NCI-H82 (cell line): ENCODE data around the gene RGS11.
A peak's percentile ranks its signal among the peaks of the same experiment; 100 is the strongest.
"Not testable (repeated sequence)": the region's sequence is repeated elsewhere in the genome, so short reads cannot be mapped to it uniquely, and the experiment has no call there.

Source experiments
- DNase-seq: peaks from one replicate; lab custom pipeline; 2025; lab: John Stamatoyannopoulos, UW

The RGS11 gene

DNA sequence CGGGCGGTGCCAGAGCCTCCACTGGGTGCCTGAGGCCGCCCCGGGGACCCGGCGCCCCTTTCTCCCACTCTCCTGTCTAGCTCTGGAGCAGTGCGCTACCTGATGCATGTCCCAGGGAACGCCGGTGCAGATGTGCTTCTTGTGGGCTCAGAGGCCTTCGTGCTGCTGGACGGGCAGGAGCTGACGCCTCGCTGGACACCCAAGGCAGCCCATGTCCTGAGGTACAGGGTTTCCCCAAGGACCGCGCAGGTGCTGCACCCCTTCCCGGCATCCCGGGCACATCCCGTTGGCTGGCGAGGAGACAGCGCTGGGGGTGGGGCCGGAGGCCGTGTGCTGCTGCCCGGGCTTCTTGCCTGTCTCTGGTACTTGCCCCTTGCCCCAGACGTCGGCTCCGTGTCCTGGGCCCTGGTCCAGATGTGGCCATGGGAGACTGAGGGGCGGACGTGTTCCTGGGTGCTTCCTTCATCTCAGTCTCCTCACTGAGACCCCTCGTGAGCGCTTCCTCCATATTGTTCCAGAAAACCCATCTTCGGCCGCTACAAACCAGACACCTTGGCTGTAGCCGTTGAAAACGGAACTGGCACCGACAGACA, 12.5 kb downstream of the RGS11 start:
- DNase-seq = no peak

DNA sequence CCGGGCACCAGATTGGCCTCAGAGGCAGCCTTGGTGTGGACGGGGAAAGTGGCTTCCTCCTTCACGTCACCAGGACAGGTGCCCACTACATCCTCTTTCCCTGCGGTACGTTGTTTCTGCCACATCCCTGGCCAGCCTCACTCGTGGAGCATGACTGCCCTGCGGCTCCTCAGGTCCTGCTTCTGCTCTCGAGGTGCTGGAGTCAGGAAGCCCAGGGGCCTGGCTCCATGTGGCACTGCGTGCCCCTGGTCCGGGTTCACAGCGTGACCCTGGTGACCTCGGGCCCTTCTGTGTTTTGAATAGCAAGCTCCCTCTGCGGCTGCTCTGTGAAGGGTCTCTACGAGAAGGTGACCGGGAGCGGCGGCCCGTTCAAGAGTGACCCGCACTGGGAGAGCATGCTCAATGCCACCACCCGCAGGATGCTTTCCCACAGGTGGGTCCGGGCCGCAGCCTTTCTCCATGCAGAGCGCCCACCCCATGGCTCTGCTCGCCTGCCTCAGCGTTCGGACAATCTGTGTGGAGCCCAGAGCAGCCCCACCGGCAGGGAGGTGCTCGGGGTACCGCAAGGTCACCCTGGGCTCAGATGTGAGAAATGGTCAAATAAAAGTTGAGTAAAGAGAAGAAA, 13.5 kb downstream of the RGS11 start:
- DNase-seq = no peak

DNA sequence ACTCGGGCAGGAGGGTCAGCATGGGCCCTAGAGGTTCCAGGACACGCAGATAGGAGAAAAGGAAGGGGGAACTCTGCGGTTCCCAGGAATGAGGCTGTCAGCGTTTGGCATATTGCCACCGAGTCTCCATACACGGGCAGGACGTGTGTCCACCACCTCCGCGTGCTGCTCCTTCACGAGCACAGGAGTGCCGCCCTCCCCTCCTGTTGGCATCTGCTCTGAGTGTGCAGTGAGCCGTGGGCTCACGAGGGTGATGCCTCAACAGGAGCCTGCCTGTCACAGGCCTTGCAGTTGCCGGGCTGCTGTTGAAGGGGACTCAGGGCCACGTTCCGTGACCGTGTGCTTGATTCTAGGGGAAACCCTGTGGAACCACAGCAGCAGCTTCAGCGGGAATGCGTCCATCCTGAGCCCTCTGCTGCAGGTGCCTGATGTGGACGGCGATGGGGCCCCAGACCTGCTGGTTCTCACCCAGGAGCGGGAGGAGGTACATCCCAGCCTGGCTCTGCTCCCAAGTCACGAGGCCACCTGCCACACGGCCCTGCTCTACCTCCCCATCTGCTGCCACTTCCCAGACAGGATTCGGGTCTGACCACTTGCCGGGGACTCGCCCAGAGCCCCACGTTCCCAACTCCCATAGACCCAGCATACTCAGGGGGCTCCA, 14.6 kb downstream of the RGS11 start:
- no peak for DNase-seq

DNA sequence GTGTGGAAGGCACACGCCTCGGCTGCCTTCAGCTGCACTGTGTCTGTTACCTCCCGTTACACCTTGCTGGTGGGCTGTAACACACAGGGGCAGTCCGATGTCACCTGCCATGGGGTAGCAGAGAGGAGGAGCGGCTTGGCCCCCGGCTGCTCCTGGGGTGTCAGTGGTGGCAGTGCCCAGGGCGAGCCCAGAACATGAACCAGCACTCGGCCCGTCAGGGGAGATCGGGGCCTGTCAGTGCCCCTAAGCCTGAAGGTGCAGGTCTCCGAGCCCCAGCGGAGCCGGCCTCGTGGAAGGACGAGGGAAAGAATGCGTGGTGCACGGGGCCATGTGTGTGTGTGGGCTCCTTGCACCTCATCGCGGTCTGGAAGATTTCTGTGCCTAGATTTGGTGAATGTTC, 15.4 kb downstream of the RGS11 start:
- DNase-seq = no peak

DNA sequence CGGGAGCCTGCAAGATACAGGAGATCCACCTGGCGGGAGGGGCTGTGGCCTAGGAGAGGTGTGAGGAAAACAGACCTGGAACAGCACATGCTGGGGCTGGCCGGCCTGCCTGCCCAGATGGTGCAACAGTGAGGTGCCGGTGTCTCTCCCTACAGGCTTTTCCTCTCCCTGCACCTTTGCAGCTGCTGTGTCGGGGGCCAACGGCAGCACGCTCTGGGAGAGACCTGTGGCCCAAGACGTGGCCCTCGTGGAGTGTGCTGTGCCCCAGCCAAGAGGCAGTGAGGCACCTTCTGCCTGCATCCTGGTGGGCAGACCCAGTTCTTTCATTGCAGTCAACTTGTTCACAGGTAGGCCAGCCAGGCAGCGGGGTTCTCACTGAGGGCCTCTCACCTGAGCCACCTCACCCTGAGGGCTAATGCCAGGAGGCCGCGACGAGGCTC, 15.9 kb downstream of the RGS11 start:
- DNase-seq = no peak

DNA sequence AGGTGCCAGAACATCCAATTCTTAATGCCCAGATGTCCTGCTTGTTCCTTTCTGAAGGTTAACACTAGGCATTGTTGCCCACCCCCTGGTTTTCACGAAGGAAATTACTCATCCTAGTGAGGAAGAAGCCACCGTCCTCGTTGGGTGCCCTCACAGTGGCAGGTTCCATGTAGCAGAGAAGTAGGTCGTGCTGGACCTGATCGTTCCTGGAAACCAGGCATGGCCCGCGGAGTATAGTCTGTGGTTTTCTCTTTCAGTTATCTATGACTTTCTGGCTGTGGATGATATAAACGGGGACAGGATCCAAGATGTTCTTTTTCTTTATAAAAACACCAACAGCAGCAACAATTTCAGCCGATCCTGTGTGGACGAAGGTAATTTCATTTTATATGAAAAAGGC, 16.5 kb downstream of the RGS11 start:
- no peak for DNase-seq

DNA sequence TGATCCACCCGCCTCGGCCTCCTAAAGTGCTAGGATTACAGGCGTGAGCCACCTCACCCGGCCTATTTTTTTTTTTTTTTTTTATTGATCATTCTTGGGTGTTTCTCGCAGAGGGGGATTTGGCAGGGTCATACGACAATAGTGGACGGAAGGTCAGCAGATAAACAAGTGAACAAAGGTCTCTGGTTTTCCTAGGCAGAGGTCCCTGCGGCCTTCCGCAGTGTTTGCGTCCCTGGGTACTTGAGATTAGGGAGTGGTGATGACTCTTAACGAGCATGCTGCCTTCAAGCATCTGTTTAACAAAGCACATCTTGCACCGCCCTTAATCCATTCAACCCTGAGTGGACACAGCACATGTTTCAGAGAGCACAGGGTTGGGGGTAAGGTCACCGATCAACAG, 17.7 kb downstream of the RGS11 start:
- not testable (repeated sequence) for DNase-seq

DNA sequence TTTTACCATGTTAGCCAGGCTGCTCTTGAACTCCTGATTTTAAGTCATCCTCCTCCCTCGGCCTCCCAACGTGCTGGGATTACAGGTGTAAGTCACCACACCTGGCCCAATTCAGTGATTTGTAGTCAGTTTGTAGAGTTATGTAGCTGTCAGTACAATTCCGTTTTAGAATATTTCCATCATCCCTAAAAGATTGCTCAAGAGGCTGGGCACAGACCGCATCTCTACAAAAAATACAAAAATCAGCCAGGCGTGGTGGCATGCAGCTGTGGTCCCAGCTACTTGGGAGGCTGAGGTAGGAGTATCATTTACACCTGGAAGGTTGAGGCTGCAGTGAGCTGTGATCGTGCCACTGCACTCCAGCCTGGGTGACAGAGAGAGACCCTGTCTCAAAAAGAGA, 20.6 kb downstream of the RGS11 start:
- DNase-seq = no peak

DNA sequence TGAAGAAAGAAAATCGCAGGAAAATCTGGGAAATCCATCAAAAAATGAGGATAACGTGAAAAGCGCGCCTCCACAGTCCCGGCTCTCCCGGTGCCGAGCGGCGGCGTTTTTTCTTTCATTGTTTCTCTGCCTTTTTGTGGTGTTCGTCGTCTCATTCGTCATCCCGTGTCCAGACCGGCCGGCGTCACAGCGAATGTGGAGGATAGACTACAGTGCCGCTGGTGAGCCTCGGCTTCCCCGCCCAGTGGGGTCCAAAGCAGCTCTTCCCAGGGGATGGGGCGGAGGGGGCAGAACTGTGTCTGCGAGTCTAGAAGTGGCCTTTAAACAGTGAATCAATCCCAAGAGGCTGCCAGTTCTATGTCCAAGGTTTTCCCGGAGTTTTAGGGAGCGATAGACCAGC, 21.3 kb downstream of the RGS11 start:
- DNase-seq = no peak

DNA sequence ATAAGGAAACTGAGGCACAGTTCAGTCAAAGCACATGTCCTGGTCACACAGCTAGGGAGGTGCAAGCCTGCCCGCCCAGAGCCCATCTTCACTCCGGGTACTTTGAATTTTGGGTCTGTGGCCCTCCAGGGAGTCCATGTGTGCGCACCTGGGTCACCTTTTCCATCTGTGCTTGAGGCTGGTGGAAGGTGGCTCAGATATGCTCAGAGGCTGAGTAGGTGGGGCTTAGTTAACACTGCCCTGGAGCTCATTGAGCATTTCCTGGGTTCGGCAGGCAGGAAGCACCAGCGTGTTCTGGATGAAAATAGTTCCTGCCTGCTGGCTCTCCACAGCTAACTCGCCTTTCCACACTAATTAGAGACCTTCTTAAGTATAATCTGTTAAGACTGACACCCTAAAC, 21.9 kb downstream of the RGS11 start:
- DNase-seq = no peak

DNA sequence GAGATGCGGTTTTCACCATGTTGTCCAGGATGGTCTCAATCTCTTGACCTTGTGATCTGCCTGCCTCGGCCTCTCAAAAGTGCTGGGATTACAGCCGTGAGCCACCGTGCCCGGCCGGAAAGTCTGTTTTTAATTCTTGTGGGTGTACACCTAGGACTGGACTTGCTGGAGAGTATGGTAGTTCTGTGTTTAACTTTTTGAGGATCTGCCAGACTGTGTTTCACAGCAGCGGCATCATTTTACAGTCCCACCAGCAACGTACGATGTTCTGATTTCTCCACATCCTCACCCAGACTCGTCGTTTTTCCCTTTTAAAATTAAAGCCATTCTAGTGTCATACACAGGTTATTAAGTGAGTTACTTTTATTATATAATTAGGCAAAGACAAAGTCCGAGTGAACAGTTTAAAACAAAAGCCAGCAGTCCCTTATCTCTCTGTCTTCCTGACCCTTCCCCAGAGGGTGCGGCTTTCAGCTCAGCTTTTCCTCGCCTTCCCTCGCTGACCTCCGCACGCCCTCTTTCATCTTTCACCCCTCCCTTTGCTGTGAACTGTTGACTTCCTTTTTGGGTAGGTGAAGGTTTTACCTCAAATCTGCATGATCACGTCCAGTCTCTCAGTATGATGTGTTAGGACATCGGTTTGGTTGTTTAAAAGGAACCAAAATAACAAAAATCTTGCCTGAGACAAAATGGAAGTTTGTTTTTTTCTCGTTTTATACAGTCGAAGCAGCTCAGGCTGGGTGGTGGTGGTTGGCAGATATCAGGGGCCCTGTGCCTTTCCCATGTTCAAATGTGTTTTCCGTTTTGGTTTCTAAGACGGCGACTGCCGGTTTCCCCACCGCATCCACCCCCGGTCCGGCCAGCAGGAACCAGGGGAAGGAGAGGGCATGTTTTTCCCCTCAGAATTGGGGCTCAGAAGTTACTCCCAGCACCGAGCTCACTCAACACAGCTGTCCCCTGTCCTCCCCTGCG, 23.1 kb downstream of the RGS11 start:
- DNase-seq = no peak

DNA sequence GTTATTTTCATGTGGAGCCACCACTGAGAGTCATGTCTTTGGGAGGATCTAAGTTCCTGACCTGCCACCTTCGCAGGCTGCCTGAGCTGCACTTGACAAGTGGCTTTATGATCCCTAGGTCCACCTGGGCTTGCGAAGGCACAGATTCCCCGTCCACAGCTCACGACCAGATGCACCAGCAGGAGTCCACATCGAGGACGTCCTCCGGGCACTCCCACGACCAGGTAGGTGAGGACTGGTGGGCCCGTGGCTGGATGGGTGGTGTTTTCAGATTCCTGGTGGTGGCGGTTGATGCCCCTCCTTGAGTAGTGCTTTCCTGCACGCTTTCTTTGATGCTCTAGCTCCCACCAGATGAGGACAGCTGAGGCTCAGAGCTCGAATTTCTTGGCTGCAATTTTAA, 26.3 kb downstream of the RGS11 start:
- DNase-seq = no peak

DNA sequence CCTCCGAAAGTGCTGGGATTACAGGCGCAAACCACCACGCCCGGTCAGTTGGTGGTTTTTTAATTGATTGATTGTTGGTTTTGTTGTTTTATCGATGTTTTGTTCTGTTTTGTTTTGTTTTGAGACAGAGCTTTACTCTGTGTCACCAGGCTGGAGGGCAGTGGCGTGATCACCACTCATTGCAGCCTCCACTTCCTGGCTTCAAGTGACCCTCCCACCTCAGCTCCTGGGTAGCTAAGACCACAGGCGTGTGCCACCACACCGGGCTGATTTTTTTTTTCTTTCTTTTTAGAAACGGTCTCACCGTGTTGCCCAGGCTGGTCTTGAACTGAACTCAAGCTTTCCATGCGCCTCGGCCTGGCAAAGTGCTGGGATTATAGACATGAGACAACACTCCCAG, 28.7 kb downstream of the RGS11 start:
- DNase-seq = no peak

DNA sequence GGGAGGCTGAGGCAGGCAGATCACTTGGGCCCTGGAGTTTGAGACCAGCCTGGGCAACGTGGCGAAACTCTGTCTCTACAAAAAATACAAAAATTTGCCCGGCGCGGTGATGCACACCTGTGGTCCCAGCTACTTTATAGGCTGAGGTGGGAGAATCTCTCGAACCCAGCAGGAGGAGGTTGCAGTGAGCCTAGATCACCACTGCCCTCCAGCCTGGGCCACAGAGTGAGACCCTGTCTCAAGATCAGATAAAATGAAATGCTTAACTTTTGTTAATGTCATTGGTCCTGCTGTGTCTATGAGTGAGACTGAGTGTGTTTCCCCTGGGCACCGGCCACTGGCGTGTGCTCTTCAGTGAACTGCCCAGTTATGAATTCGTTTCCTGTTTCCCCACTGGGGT, 30.6 kb downstream of the RGS11 start:
- no peak for DNase-seq

DNA sequence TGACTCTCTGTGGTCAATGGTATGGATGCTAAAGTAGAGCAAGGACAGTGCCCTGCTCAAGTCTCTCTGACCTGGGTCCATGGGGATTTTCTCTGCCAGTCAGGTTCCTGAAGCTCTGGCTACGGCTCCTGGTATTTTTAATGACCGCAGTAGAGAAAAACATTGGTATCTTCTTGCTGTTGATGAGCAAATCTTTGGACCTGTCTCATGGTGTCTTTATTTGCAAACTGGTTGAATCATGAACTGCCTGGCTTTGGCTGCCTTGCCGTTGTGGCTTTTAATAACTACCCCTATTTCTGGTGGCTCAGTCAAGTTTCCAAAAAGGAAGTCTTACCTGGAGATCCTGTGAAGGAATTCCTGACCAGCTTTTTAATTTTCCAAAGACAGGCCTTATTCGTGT, 32.4 kb downstream of the RGS11 start:
- DNase-seq = no peak

DNA sequence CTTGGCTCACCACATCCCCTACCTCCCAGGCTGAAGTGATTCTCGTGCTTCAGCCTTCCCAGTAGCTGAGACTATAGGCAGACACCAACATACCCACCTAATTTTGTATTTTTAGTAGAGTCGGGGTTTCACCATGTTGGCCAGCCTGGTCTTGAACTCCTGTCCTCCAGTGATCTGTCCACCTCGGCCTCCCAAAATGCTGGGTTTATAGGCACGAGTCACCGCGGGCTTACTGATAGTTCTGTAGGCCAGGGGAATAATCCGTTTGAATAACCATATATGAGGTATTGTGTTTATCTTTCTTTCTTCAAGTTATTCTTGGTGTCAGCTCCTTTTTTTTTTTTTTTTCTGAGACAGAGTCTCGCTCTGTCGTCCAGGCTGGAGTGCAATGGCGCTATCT, 33.5 kb downstream of the RGS11 start:
- DNase-seq = no peak

DNA sequence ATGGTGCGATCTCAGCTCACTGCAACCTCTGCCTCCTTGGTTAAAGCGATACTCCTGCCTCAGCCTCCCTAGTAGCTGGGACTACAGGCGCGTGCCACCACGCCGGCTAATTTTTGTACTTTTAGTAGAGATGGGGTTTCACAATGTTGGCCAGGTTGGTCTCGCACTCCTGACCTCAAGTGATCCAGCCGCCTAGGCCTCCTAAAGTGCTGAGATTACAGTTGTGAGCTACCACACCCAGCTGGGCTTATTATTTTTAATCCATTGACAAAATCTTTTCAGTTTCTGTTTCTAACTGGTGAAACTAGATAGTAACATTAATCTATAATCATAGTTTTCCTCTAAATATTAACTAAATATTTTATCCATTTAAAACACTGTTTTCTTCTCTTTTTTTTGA, 35.2 kb downstream of the RGS11 start:
- no peak for DNase-seq

DNA sequence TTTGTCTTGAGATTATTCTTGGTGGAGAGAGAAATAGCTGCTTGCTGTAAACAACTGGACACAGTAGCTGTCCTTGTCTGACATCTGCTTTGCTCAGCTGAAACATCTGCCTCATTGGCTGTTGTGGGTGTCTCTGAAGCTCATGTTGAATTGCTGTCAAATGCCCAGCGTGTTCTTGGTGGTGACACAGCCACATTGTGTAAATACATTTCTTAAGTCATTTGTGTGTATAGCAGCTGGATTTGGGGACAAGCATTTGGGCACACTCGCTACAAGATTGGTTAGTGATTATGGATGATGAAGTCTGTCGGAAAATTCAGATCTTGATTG, 35.8 kb downstream of the RGS11 start:
- DNase-seq = peak; percentile 19

DNA sequence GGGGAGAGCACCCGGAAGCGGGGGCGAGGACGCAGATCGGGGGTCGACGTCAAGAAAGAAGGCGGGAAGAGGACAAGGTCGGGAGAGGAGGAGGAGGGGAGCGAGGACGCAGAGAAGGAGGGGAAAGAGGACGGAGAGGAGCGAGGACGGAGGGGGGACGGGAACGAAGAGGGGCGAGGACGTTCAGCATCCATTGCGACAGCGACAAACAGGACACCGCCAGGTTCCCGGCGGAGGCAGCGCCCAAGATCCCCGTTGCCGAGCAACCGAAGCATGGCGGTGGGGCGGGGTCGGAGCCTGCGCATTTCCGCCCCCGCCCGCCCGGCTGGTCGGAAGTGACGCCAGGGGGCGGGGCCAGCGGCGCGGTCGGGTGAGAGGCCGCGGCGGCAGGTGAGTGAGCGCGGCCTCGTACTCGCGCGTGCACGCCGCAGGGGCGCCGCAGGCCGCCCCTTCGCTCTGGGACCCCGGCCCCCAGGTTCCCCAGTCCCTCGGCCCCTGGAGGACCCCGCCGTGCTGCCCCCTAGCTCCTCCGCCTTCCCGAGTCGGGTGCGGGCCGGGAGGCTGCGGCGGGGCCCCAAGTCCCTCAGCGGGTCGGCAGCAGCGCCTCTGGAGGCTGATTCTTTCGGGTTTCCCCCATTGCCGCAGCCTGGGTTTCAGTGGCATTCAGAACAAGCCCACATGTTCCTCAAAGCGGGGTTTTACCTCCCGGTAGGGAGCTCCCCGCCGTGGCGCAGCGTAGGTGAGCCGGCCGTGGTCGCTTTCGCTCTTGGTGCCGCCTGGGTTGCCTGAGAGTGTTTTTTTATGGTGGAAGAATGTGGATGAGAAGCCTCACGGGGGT, 41.1 kb downstream of the RGS11 start, which contains the start of gene FAM234A:
FAM234A (plus strand) TSS at position 354 of the 838 bp plus-strand sequence. CDS start 19,593 bp downstream, outside the sequence.
- DNase-seq = peak; percentile 96

DNA sequence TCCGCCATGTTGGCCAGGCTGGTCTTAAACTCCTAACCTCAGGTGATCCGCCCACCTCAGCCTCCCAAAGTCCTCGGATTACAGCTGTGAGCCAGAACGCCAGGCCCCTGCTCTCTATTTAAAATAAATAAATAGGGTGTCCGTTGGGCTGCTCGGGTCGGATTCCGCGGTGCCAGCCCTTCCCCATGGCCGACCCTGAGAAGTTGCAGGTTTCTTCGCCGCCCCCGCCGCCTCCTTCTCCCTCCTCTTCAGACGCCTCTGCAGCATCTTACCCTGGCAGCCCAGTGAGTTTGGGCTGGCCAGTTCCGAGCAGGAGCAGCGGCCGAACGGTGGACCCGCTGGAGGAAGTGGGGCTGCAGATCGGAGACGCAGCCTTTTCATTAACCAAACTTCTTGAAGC, 44.8 kb downstream of the RGS11 start:
- no peak for DNase-seq

DNA sequence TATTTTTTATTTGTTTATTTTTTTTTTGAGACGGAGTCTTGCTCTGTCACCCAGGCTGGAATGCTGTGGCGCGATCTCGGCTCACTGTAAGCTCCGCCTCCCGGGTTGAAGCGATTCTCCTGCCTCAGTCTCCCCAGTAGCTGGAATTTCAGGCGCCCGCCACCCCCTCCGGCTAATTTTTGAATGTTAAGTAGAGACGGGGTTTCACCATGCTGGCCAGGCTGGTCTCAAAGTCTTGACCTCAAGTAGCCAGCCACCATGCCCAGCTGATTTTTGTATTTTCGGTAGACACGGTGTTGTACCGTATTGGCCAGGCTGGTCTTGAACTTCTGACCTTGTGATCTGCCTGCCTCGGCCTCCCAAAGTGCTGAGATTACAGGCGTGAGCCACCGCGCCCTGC, 45.4 kb downstream of the RGS11 start:
- DNase-seq = not testable (repeated sequence)
